ENCODE data around the gene IGFBP2.

GRCh38 chr2:216713691-216714336 is 80.6 kb downstream of the IGFBP2 start:
- TF ChIP-seq CTCF (conservative IDR thresholded peaks at IDR 0.05; ENCODE audit: low read depth, low read length) (no peak), RFX5 (IDR thresholded peaks at IDR 0.05; ENCODE audit: low read depth, low read length) (no peak), POLR2A (IDR thresholded peaks at IDR 0.05; ENCODE audit: low read depth, low read length) (no peak)
